Keratinocyte (primary cell): ENCODE results near the gene MED27. TPM values are rescaled to one million over a fixed set of nuclear protein-coding genes. Genes with fewer than 3 reads are reported as not detected.
"Not testable (repeated sequence)": the region's sequence is repeated elsewhere in the genome, so short reads cannot be mapped to it uniquely, and the experiment has no call there.

ENCODE experiments used
- DNase-seq: peaks from one replicate; pipeline ENCODE4 v3.0.0-alpha.2; 2011; ENCODE audit warnings: low read depth, missing footprints, low spot score
- FAIRE-seq: peaks from 2 replicates; lab custom pipeline; 2011; peaks lifted over from hg19 to GRCh38; lab: Jason Lieb, UNC
- H2AFZ ChIP-seq: 2 replicates; pipeline ENCODE4 v1.6.0; 2012; ENCODE audit warnings: low read length, control low read depth, inconsistent platforms; ENCODE audit not compliant: control insufficient read depth
- H3K27ac ChIP-seq: 2 replicates; pipeline ENCODE4 v1.5.1; 2011; ENCODE audit warnings: low read length; ENCODE audit not compliant: control insufficient read depth, insufficient read depth
- H3K27me3 ChIP-seq: 3 replicates; pipeline ENCODE4 v1.6.0; 2011; ENCODE audit warnings: low read length; ENCODE audit not compliant: control insufficient read depth, insufficient read depth; ENCODE audit errors: extremely low read depth
- H3K36me3 ChIP-seq, 2 experiments: 2 replicates in 1 of 2; 3 replicates in 1 of 2; pipeline ENCODE4 v1.5.1; 2011; ENCODE audit warnings: low read length in 2 of 2, mild to moderate bottlenecking in 1 of 2; ENCODE audit not compliant: control insufficient read depth in 2 of 2, insufficient read depth in 2 of 2; ENCODE audit errors: extremely low read depth in 1 of 2
- H3K4me1 ChIP-seq: 3 replicates; pipeline ENCODE4 v1.5.1; 2011; ENCODE audit warnings: low read length; ENCODE audit not compliant: control insufficient read depth, insufficient read depth; ENCODE audit errors: extremely low read depth
- H3K4me2 ChIP-seq: 3 replicates; pipeline ENCODE4 v1.6.0; 2011; ENCODE audit warnings: low read depth, low read length; ENCODE audit not compliant: control insufficient read depth, insufficient read depth; ENCODE audit errors: extremely low read depth
- H3K4me3 ChIP-seq, 3 experiments: fragments of 200-600 bp in 1 of 3; sonication (generic) in 1 of 3; 2 replicates in 2 of 3; 3 replicates in 1 of 3; pipeline ENCODE4 v1.5.1; 2011 to 2016; ENCODE audit warnings: low read length in 3 of 3, mild to moderate bottlenecking in 3 of 3, control low read depth in 2 of 3, inconsistent platforms in 1 of 3, low read depth in 1 of 3, mixed read lengths in 1 of 3, mixed run types in 1 of 3, moderate library complexity in 1 of 3; ENCODE audit not compliant: control insufficient read depth in 2 of 3, insufficient read depth in 2 of 3; ENCODE audit errors: extremely low read depth in 1 of 3
- H3K79me2 ChIP-seq: 2 replicates; pipeline ENCODE4 v1.6.0; 2012; ENCODE audit warnings: low read length; ENCODE audit not compliant: control insufficient read depth, insufficient read depth
- H3K9ac ChIP-seq: 3 replicates; pipeline ENCODE4 v1.6.0; 2011; ENCODE audit warnings: low read length; ENCODE audit not compliant: control insufficient read depth, insufficient read depth; ENCODE audit errors: extremely low read depth
- H3K9me1 ChIP-seq: 3 replicates; pipeline ENCODE4 v1.6.0; 2011; ENCODE audit warnings: low read length; ENCODE audit not compliant: control insufficient read depth, insufficient read depth; ENCODE audit errors: extremely low read depth
- H3K9me3 ChIP-seq: 2 replicates; pipeline ENCODE4 v1.5.1; 2012; ENCODE audit warnings: low read depth, low read length; ENCODE audit not compliant: control insufficient read depth
- H4K20me1 ChIP-seq: 3 replicates; pipeline ENCODE4 v1.6.0; 2011; ENCODE audit warnings: low read length; ENCODE audit not compliant: control insufficient read depth, insufficient read depth; ENCODE audit errors: extremely low read depth
- CTCF ChIP-seq, 3 experiments: IDR thresholded peaks in 1 of 3; conservative IDR thresholded peaks in 1 of 3; optimal IDR thresholded peaks in 1 of 3; 2 replicates in 2 of 3; 3 replicates in 1 of 3; pipeline versions ENCODE3 to v1.5.1; 2011; ENCODE audit warnings: low read length in 3 of 3, mild to moderate bottlenecking in 3 of 3, moderate library complexity in 2 of 3, control low read depth in 1 of 3, inconsistent platforms in 1 of 3; ENCODE audit not compliant: insufficient read depth in 2 of 3; ENCODE audit errors: extremely low read depth in 1 of 3
- EZH2 ChIP-seq: IDR thresholded peaks from one replicate; pipeline ENCODE4 v1.6.1; 2012; ENCODE audit warnings: inconsistent platforms, mild to moderate bottlenecking, low read length, moderate library complexity
- dilution Hi-C: fragments of 300-500 bp; cut with MboI; formaldehyde crosslinking; loops from one replicate; pipeline ENCODE4 v1.7.0; 2020; ENCODE audit warnings: low sequenced_read_pairs; ENCODE audit not compliant: extremely low pct_ligation_motif_present
- polyA plus RNA-seq, 5 experiments: library from polyadenylated mRNA; depleted of rRNA in 3 of 5; stranded (reverse) in 3 of 5; stranded (forward) in 1 of 5; unstranded in 1 of 5; fragments of >200 nt; gene quantifications; 1 replicate in 1 of 5; 2 replicates in 3 of 5; 3 replicates in 1 of 5; pipeline versions ENCODE4 v1.2.1 to v1.2.3, GENCODE V29; 2011 to 2012; ENCODE audit warnings: missing spikeins in 2 of 5, low read depth in 1 of 5, low replicate concordance in 1 of 5

The MED27 gene
- polyA plus RNA-seq, 1 donor (not counting 4 experiments of a cell fraction or from before 2014, with no cell fraction given), result 39.0 TPM

GRCh38 chr9:132011309-132011708 lies 68.4 kb downstream of the MED27 start:
- Histone ChIP-seq H3K4me2 (no peak overlapping the region), H3K9me3 (no peaks in the 10 kb centered on the region), H3K4me3 (no peak overlapping the region), H3K9me1 (no peaks in the 10 kb centered on the region), H3K4me1 (peaks cover 40% of the 10 kb centered on the region), H3K27me3 (no peaks in the 10 kb centered on the region), H4K20me1 (no peaks in the 10 kb centered on the region), H3K79me2 (peaks cover 2% of the 10 kb centered on the region), H3K9ac (no peak overlapping the region), H3K27ac (no peak overlapping the region), H2AFZ (no peak overlapping the region), H3K36me3 (peaks cover 2 to 11% of the 10 kb centered on the region in 2 experiments)
- dilution Hi-C loops, result no loop called here
- FAIRE-seq (no peak), DNase-seq (no peak)
- no peak for TF ChIP-seq CTCF (optimal IDR thresholded peaks at IDR 0.05 in 1 of 3, IDR thresholded peaks at IDR 0.05 in 1 of 3, conservative IDR thresholded peaks at IDR 0.05 in 1 of 3; ENCODE audit: extremely low read depth in 1 of 3, insufficient read depth in 2 of 3, low read length in 3 of 3)
- TF ChIP-seq EZH2, result no peak

GRCh38 chr9:132010201-132010600 lies 69.5 kb downstream of the MED27 start:
- dilution Hi-C loops, H3K79me2 ChIP-seq, H3K9me3 ChIP-seq, H3K27me3 ChIP-seq, H2AFZ ChIP-seq, H3K9me1 ChIP-seq, H3K4me3 ChIP-seq, H3K27ac ChIP-seq, H4K20me1 ChIP-seq, DNase-seq, H3K4me2 ChIP-seq, H3K9ac ChIP-seq, FAIRE-seq: not testable (repeated sequence)
- Histone ChIP-seq H3K4me1 (peaks cover 50% of the 10 kb centered on the region), H3K36me3 (peaks cover 2 to 11% of the 10 kb centered on the region in 2 experiments)
